ENCODE results near the gene SNRPB.
A peak's percentile ranks its signal among the peaks of the same experiment; 100 is the strongest.

Gene SNRPB

DNA sequence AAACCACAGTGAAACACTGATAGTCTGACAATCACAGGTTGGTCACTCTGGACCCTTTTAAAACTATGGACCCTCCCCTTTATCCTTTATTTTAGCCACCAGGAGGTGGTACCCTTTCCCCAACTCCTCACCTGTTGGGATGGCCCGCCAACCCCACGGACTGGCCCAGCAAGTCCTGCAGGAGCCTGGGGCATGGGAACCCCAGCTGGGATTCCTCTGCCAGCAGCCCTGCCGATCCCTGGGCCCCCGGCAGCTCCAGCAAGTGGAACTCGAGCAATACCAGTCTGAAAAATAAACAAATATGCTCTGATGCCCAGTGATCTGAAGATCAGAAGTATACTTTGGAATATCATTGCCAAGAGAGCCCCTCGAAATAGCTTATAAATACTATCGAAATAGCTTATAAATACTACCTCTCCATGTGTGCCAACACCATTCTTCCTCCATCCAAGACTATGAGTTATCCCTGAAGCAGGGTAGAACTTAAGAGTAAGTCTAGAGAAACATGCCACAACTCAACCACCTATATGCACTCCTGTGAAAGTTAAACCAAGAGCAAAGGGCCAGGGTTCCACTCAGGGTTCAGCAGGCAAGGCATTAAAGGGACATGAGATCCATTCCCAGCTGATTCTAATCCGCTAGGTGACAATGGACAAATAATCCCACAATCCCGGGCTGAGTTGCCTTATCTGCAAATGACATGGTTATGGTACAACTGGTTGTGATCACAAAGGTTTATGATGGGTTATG lies 6.8 kb downstream of the SNRPB start:
- peaks cover 13 to 21% of the 10 kb centered on the region in 2 donors for H3K4me1 Mint-ChIP-seq (ENCODE audit: low read depth in 2 of 2)
- no peaks in the 10 kb centered on the region for H3K27me3 Mint-ChIP-seq
- H3K4me3 Mint-ChIP-seq: no peak overlapping the region
- H3K9me3 Mint-ChIP-seq: no peaks in the 10 kb centered on the region
- peaks cover 93% of the 10 kb centered on the region for H3K36me3 Mint-ChIP-seq (ENCODE audit: insufficient read depth)
- DNase-seq: no peak
- no peak for ATAC-seq (replicated peaks)
- no peak overlapping the region for H3K27ac Mint-ChIP-seq

GRCh38 chr20:2462484-2462883 lies 8.1 kb downstream of the SNRPB start:
- Mint-ChIP-seq H3K9me3 (no peaks in the 10 kb centered on the region), H3K4me3 (no peak overlapping the region), H3K36me3 (ENCODE audit: insufficient read depth) (peaks cover 87% of the 10 kb centered on the region), H3K27ac (no peak overlapping the region), H3K27me3 (no peaks in the 10 kb centered on the region), H3K4me1 (ENCODE audit: low read depth in 2 of 2) (peaks cover 2 to 11% of the 10 kb centered on the region in 2 donors)
- ATAC-seq (replicated peaks) (no peak), DNase-seq (no peak)

GRCh38 chr20:2460752-2461424 lies 9.7 kb downstream of the SNRPB start:
- H3K27ac Mint-ChIP-seq: peak overlapping the region in 1 of 2 donors; percentile 23
- H3K27me3 Mint-ChIP-seq: no peaks in the 10 kb centered on the region
- H3K36me3 Mint-ChIP-seq (ENCODE audit: insufficient read depth): peaks cover 75% of the 10 kb centered on the region
- H3K4me3 Mint-ChIP-seq: no peak overlapping the region
- peaks cover 0 to 3% of the 10 kb centered on the region in 2 donors for H3K4me1 Mint-ChIP-seq (ENCODE audit: low read depth in 2 of 2)
- no peaks in the 10 kb centered on the region for H3K9me3 Mint-ChIP-seq
- no peak for ATAC-seq (replicated peaks)
- DNase-seq: no peak

DNA sequence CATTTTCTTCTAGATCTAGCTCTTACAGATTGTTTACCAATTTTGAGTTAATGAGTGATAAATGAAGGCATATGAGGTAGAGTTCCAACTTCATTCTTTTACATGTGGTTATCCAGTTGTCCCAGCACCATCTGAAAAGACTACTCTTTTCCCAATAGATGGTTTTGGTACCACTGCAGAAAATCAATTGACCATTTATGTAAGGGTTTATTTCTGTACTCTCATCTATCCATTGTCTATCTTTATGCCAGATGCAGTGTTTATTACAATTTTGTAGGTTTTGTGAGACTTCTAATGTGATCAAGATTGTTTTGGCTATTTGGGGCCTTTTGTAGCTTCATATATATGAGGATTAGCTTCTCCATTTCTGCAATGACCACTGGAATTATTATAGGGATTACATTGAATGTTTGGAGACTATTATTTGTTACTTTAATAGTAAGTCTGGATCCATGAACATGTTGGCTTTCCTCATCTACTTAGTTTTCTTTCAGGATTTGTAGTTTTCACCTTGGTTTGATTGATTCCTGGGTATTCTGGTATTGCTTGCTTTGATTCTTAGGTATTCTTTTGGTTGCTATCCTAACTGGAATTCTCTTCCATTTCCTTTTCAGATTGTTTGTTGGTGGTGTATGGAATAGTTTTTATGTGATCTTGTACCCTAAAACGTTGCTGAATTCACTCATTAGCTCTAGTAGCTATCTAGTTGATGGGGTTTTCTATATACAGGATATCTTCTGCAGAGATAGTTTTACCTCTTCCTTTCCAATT lies 10.4 kb downstream of the SNRPB start:
- no peaks in the 10 kb centered on the region for H3K9me3 Mint-ChIP-seq
- no peak overlapping the region for H3K27ac Mint-ChIP-seq
- H3K36me3 Mint-ChIP-seq (ENCODE audit: insufficient read depth): peaks cover 68% of the 10 kb centered on the region
- DNase-seq (no peak), ATAC-seq (replicated peaks) (no peak)
- H3K4me3 Mint-ChIP-seq: no peak overlapping the region
- H3K4me1 Mint-ChIP-seq (ENCODE audit: low read depth in 2 of 2): no peaks in the 10 kb centered on the region
- no peaks in the 10 kb centered on the region for H3K27me3 Mint-ChIP-seq

DNA sequence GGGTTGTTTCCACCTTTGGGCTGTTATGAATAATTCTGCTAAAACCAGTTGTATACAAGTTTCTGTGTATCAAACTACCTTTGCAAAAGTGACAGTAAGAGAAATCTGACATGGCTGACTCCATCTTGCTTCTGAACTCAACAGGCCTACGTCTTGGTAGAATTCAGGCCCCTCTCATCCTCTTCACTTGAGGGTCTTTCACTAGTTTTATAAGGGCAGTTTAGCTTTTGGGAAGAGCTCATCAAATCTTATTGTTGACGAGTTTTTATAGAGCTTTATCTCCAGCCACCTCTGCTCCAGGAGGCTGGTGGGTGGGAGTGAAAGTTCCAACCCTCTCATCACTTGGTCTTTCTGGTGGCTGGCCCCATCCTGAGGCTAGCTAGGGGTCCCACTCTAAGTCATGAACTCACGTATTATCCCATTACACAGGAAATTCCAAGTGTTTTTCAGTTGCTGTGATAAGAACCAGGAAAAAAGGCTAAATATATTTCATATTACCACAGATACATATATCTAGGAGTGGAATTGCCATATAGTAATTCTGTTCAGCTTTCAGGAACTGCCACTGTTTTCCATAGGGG lies 11.6 kb downstream of the SNRPB start:
- H3K4me3 Mint-ChIP-seq: no peak overlapping the region
- H3K36me3 Mint-ChIP-seq (ENCODE audit: insufficient read depth): peaks cover 62% of the 10 kb centered on the region
- H3K9me3 Mint-ChIP-seq: no peaks in the 10 kb centered on the region
- ATAC-seq (replicated peaks): no peak
- no peak overlapping the region for H3K27ac Mint-ChIP-seq
- no peaks in the 10 kb centered on the region for H3K4me1 Mint-ChIP-seq (ENCODE audit: low read depth in 2 of 2)
- H3K27me3 Mint-ChIP-seq: no peaks in the 10 kb centered on the region
- DNase-seq: no peak

DNA sequence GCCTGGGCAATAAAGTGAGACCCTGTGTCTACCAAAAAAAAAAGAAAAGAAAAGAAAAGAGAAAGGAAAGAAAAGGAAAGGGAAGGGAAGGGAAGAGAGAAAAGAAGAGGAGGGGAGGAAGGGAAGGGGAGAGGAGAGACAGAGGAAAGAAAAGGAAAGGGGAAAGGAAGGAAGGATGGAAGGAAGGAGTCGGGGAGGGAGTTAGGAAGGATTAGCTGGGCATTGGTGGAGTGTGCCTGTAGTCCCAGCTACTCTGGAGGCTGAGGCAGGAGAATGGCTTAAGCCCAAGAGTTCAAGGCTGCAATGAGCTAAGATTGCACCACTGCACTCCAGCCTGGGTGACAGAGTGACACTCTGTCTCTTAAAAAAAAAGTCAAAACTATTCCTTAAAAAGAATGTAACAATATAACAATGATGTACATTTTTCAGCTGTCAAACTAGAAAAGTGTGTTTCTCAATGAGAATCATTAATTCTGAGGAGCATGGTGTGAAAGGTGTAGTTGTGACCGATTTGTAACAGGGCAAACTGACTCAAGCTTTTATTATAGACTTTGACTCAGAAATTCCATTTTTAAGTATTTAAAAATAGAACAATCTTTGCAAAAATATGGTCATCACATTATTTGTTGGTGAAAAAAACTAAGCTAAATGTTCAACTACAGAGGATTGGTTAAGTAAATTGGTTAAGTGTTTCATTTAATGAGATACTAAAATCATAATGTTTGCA lies 14.7 kb downstream of the SNRPB start:
- ATAC-seq (replicated peaks) (no peak), DNase-seq (no peak)
- Mint-ChIP-seq H3K36me3 (ENCODE audit: insufficient read depth) (peaks cover 31% of the 10 kb centered on the region), H3K4me1 (ENCODE audit: low read depth in 2 of 2) (peaks cover 0 to 4% of the 10 kb centered on the region in 2 donors), H3K27me3 (no peaks in the 10 kb centered on the region), H3K27ac (peak overlapping the region in 1 of 2 donors; percentile 2), H3K4me3 (no peak overlapping the region), H3K9me3 (no peaks in the 10 kb centered on the region)

DNA sequence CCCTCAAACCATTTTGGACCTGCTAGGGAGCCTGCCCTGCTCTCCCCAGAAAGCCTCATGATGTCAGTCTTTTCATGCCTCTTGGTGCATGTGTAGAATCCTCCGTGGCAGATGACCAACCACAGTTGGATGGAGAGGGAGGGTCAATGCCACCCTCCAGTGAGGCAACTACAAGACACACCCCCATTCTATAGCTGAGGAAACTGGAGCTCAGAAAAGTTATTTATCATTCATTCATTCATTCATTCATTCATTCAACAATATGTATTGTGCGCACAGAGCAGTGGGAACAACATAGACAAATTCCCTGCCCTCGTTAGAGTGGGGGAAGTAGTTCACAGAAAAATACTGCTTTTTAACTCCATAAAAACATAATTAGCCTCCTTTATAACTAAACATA lies 16.8 kb downstream of the SNRPB start:
- Mint-ChIP-seq H3K27me3 (no peaks in the 10 kb centered on the region), H3K4me3 (no peak overlapping the region), H3K4me1 (ENCODE audit: low read depth in 2 of 2) (peaks cover 8 to 19% of the 10 kb centered on the region in 2 donors), H3K9me3 (no peaks in the 10 kb centered on the region), H3K27ac (no peak overlapping the region), H3K36me3 (ENCODE audit: insufficient read depth) (peaks cover 10% of the 10 kb centered on the region)
- ATAC-seq (replicated peaks): no peak
- DNase-seq: no peak

- ATAC-seq (replicated peaks): peak; percentile 67
- H3K4me3 Mint-ChIP-seq: no peak overlapping the region
- H3K36me3 Mint-ChIP-seq (ENCODE audit: insufficient read depth): peaks cover 9% of the 10 kb centered on the region
- DNase-seq: peak; percentile 55 to 65 (median 58)
- H3K4me1 Mint-ChIP-seq (ENCODE audit: low read depth in 2 of 2): peaks cover 10 to 24% of the 10 kb centered on the region in 2 donors
- no peak overlapping the region for H3K27ac Mint-ChIP-seq
- H3K27me3 Mint-ChIP-seq: no peaks in the 10 kb centered on the region
- H3K9me3 Mint-ChIP-seq: no peaks in the 10 kb centered on the region
Measured at GRCh38 chr20:2451939-2452732, 18.5 kb downstream of the SNRPB start.

GRCh38 chr20:2451422-2451821 lies 19.2 kb downstream of the SNRPB start:
- peak overlapping the region in 1 of 2 donors; percentile 1 for H3K27ac Mint-ChIP-seq
- no peaks in the 10 kb centered on the region for H3K9me3 Mint-ChIP-seq
- ATAC-seq (replicated peaks) (no peak), DNase-seq (no peak)
- H3K36me3 Mint-ChIP-seq (ENCODE audit: insufficient read depth): peaks cover 9% of the 10 kb centered on the region
- peaks cover 10 to 24% of the 10 kb centered on the region in 2 donors for H3K4me1 Mint-ChIP-seq (ENCODE audit: low read depth in 2 of 2)
- H3K4me3 Mint-ChIP-seq: no peak overlapping the region
- no peaks in the 10 kb centered on the region for H3K27me3 Mint-ChIP-seq

GRCh38 chr20:2449386-2449785 lies 21.2 kb downstream of the SNRPB start:
- Mint-ChIP-seq H3K9me3 (no peaks in the 10 kb centered on the region), H3K4me1 (ENCODE audit: low read depth in 2 of 2) (peaks cover 12 to 24% of the 10 kb centered on the region in 2 donors), H3K4me3 (no peak overlapping the region), H3K27me3 (no peaks in the 10 kb centered on the region), H3K36me3 (ENCODE audit: insufficient read depth) (peaks cover 2% of the 10 kb centered on the region), H3K27ac (peak overlapping the region in 1 of 2 donors; percentile 72)
- ATAC-seq (replicated peaks): peak; percentile 63
- no peak for DNase-seq

DNA sequence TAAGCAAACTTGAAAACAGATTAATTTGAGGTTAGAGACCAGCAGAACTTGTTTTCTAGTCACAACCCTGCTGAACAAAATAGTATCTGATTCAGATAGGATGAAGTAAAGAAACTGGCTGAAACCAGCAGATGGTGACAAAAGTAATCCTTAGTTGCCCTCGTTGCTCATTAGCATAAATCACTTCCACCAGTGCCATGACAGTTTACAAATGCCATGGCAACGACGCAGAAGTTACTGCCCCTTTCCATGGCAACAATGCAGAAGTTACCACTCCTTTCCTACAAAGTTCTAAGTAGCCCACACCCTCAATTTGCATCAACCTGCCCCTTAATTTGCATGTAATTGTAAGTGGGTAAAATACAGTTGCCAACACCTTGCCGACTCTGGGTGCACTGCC lies 23.7 kb downstream of the SNRPB start:
- DNase-seq: no peak
- Mint-ChIP-seq H3K4me3 (no peak overlapping the region), H3K36me3 (ENCODE audit: insufficient read depth) (no peaks in the 10 kb centered on the region), H3K9me3 (no peaks in the 10 kb centered on the region), H3K27me3 (peaks cover 0 to 9% of the 10 kb centered on the region in 2 donors), H3K4me1 (ENCODE audit: low read depth in 2 of 2) (peaks cover 12 to 24% of the 10 kb centered on the region in 2 donors), H3K27ac (no peak overlapping the region)
- no peak for ATAC-seq (replicated peaks)

DNA sequence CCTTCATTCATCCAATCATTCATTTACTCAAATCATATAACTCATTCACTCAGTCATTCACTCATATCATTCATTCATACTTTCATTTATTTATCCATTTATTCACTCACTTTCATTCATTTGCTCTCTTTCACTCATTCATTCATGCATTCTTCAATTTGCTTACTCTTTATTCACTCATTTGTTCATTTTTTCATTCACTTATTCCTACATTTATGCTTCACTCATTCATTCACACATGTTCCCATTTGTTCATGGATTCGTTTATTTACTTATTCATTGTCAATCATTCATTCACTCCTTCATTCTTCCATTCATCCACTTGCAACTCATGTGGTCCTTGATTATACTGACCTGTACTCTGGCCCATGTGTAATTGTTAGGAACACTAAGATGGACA lies 39.4 kb downstream of the SNRPB start:
- Mint-ChIP-seq H3K9me3 (no peaks in the 10 kb centered on the region), H3K27ac (no peak overlapping the region)

More for the DNA sequence above, 39.4 kb downstream of the SNRPB start:
- H3K27me3 Mint-ChIP-seq: peaks cover 14 to 33% of the 10 kb centered on the region in 2 donors
- ATAC-seq (replicated peaks) (no peak), DNase-seq (no peak)
- H3K4me1 Mint-ChIP-seq (ENCODE audit: low read depth in 2 of 2): no peaks in the 10 kb centered on the region
- H3K4me3 Mint-ChIP-seq: no peak overlapping the region
- no peaks in the 10 kb centered on the region for H3K36me3 Mint-ChIP-seq (ENCODE audit: insufficient read depth)

Data from effector memory CD8-positive, alpha-beta T cell (primary cell).